Activated CD8-positive, alpha-beta T cell treated with anti-CD3 and anti-CD28 coated beads for 36 hours (primary cell): ENCODE data around the gene PTPN14. TPM values are rescaled to one million over a fixed set of nuclear protein-coding genes. Genes with fewer than 3 reads are reported as not detected.
A peak's percentile ranks its signal among the peaks of the same experiment; 100 is the strongest.

Experiments
- ATAC-seq: fragments of 200-7000 bp; cut with Tn5 transposase; one replicate; pipeline ENCODE4 v1.10.0; 2021; ENCODE audit warnings: mild to moderate bottlenecking, moderate library complexity
- CTCF ChIA-PET: fragments of 350-600 bp; sonication (Branson Sonifier 250); formaldehyde crosslinking; loops from one replicate; lab custom pipeline; 2021; ENCODE audit warnings: antibody characterized with exemption; lab: Charles Lee
- POLR2A ChIA-PET: fragments of 350-600 bp; sonication (Branson Sonifier 250); formaldehyde crosslinking; loops from one replicate; lab custom pipeline; 2021; ENCODE audit warnings: antibody characterized with exemption; lab: Charles Lee
- DNase-seq: peaks from one replicate; pipeline ENCODE4 v3.0.0-alpha.2; 2020
- H3K27ac Mint-ChIP-seq: one replicate; pipeline ENCODE4 v1.8.0; 2021; ENCODE audit warnings: mild to moderate bottlenecking, mixed read lengths
- H3K27me3 Mint-ChIP-seq: one replicate; pipeline ENCODE4 v1.8.0; 2021; ENCODE audit warnings: mixed read lengths
- H3K36me3 Mint-ChIP-seq: one replicate; pipeline ENCODE4 v1.8.0; 2021; ENCODE audit warnings: low read depth, mixed read lengths
- H3K4me1 Mint-ChIP-seq: one replicate; pipeline ENCODE4 v1.8.0; 2021; ENCODE audit warnings: low read depth, mixed read lengths
- H3K4me3 Mint-ChIP-seq: one replicate; pipeline ENCODE4 v1.8.0; 2021; ENCODE audit warnings: mild to moderate bottlenecking, moderate library complexity, mixed read lengths
- H3K9me3 Mint-ChIP-seq: one replicate; pipeline ENCODE4 v1.8.0; 2021; ENCODE audit warnings: mixed read lengths
- intact Hi-C: fragments of 100-400 bp; cut with micrococcal nuclease; formaldehyde crosslinking; loops from one replicate; pipeline ENCODE4 v1.10.0; 2022
- total RNA-seq, 2 experiments: library from RNA; stranded (reverse); gene quantifications; one replicate each; pipeline ENCODE4 v1.2.3, GENCODE V29; 2021
- TF ChIP-seq, protein P1 (sequence below): fragments of 200-600 bp; IDR thresholded peaks from one replicate; pipeline ENCODE4 v1.8.0; 2022; ENCODE audit warnings: antibody characterized with exemption, mild to moderate bottlenecking

The PTPN14 gene
- total RNA-seq, 2 experiments from 2014 or later, result 0.27 to 0.34 TPM

DNA sequence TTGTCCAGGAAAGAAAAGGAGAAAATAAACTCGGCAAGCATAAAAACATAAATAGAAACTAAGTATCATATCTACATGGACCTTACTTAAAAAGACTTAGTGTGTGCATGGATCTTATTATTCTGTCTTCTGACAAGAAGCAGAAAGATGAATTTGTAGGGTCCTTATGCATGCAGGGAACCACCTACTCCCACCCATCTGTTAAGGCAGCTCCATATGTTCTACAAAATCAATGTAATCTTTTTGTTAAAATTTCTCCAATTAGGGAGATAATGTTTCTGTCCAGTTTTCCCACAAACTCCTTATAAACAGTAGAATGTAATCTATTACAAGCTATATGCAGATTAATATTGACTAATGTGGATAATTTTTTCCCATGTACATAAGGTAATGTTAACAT is 13.9 kb upstream of the PTPN14 start:
- ChIA-PET CTCF (no interaction called here), POLR2A (no interaction called here)
- ATAC-seq, result no peak
- Mint-ChIP-seq H3K27ac (no peak overlapping the region), H3K4me3 (no peak overlapping the region), H3K4me1 (no peaks in the 10 kb centered on the region), H3K9me3 (no peaks in the 10 kb centered on the region), H3K27me3 (peaks cover 12% of the 10 kb centered on the region), H3K36me3 (no peaks in the 10 kb centered on the region)
- DNase-seq, result no peak
- TF ChIP-seq, protein P1, sequence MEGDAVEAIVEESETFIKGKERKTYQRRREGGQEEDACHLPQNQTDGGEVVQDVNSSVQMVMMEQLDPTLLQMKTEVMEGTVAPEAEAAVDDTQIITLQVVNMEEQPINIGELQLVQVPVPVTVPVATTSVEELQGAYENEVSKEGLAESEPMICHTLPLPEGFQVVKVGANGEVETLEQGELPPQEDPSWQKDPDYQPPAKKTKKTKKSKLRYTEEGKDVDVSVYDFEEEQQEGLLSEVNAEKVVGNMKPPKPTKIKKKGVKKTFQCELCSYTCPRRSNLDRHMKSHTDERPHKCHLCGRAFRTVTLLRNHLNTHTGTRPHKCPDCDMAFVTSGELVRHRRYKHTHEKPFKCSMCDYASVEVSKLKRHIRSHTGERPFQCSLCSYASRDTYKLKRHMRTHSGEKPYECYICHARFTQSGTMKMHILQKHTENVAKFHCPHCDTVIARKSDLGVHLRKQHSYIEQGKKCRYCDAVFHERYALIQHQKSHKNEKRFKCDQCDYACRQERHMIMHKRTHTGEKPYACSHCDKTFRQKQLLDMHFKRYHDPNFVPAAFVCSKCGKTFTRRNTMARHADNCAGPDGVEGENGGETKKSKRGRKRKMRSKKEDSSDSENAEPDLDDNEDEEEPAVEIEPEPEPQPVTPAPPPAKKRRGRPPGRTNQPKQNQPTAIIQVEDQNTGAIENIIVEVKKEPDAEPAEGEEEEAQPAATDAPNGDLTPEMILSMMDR, result no peak
- intact Hi-C loops, result no loop called here

DNA sequence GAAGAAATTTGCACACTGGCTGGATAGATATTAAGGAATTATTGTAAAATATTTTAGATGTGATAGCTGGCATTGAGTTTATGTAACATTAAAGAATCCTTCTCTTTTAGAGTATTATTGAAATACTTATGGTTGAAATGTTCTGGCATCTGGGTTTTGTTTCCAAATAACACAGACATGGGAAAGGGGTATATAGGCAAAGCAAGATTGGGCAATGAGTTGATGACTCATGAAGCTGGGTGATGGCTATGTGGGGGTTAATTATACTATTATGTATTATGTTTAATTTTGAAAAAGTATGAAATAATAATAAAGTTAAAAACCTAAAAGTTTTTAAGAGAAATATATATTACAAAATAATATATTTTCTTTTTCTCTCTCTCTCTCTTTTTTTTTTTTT is 12.5 kb upstream of the PTPN14 start:
- intact Hi-C loops, result no loop called here
- ATAC-seq, result no peak
- POLR2A ChIA-PET, result no interaction called here

DNA sequence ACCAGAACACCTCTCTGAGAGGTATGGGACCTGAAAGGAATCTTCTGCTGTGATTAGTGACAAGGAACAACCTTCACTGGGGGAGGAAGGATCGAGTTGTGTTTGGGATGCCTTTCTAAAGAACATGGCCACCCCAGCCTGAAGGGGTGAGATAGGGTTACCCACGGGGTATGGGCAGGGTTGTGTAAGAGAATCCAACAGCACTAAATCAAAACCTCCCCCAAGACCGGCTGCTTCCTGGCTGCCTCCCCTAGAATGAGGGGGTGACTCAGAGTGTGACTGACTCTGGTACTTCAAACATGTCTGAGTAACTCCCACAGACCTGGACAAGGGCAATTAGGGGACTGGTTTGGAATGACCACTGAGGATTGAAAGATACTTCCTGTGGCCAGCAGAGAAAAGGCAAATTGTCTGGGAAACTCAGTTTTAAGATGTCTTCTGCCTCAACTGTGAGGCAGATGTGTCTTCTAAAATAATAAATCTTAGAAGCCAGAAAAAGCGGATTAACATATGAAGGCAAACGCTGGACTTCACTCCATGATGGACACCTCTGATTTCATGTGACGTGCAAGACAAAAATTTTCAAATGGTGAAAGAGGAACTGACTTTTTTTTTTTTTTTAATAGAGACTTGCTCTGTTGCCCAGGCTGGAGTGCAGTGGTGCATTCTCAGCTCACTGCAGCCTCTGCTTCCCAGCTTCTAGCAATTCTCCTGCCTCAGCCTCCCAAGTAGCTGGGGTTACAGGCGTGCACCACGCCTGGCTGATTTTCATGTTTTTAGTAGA is 6.7 kb upstream of the PTPN14 start:
- intact Hi-C loops, result no loop called here
- no peak overlapping the region for H3K27ac Mint-ChIP-seq
- H3K27me3 Mint-ChIP-seq, result peaks cover 31% of the 10 kb centered on the region
- H3K4me1 Mint-ChIP-seq, result no peaks in the 10 kb centered on the region
- TF ChIP-seq, protein P1, result no peak
- no peak for DNase-seq
- H3K4me3 Mint-ChIP-seq, result no peak overlapping the region
- no peaks in the 10 kb centered on the region for H3K36me3 Mint-ChIP-seq
- ChIA-PET CTCF (no interaction called here), POLR2A (no interaction called here)
- no peaks in the 10 kb centered on the region for H3K9me3 Mint-ChIP-seq
- ATAC-seq, result no peak

More for the DNA sequence above, 12.5 kb upstream of the PTPN14 start:
- DNase-seq, result no peak
- Mint-ChIP-seq H3K36me3 (no peaks in the 10 kb centered on the region), H3K4me3 (no peak overlapping the region), H3K27ac (no peak overlapping the region), H3K9me3 (no peaks in the 10 kb centered on the region), H3K4me1 (no peaks in the 10 kb centered on the region), H3K27me3 (peaks cover 16% of the 10 kb centered on the region)
- CTCF ChIA-PET, result no interaction called here
- TF ChIP-seq, protein P1, result no peak

DNA sequence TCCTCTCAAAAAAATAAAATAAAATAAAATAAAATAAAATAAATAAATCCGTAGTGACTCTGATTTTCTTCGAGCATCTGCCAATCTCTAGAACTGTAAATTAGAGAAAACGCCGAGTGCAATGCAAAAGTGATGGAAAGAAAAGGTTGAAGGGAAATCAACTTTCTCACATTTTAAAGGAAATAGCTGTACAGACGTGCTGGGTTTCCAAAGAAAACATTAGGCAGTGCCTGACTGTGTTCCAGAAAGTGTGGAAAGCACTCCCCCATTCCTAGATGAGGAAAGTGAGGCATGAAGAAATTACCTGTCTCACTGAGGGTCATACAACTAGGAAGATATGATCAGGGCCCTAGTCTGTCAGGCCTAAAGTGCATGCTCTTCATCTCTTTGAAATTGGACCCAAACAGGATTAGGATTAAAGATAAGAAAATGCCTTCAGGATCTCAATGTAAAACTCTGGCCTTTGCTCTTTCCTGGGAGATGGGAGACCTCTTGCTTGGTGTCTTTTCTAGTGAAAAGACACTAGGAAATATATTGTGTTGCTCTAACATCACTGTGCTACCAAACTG is 1.8 kb upstream of the PTPN14 start:
- Mint-ChIP-seq H3K27ac (no peak overlapping the region), H3K36me3 (no peaks in the 10 kb centered on the region), H3K4me1 (peaks cover 5% of the 10 kb centered on the region), H3K27me3 (peaks cover 51% of the 10 kb centered on the region), H3K4me3 (no peak overlapping the region), H3K9me3 (no peaks in the 10 kb centered on the region)
- TF ChIP-seq, protein P1, result no peak
- ChIA-PET CTCF (no interaction called here), POLR2A (no interaction called here)
- ATAC-seq, result no peak
- intact Hi-C loops, result no loop called here
- DNase-seq, result no peak

DNA sequence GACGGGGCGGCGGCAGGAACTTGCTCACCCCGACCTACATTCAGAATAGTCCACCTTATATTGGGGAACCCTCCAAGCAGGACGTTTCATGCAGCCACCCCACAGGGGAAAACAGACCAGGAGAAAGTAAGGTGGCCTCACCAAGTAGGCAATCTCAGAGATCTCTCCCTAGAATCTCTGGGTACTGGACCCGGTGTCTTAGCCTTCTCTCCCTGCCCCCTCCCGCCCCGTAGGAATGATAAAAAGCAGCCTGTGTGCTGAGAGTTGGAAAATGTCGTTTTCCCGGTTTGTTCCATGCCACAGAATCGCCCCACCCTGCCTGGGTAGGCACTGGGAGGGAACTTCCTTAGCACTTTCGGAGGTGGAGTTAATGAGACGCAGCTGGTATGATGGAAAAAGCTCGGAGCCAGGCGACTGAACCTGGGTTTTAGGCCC is 789 bp upstream of the PTPN14 start:
- DNase-seq (no peak), ATAC-seq (no peak)
- Mint-ChIP-seq H3K9me3 (no peaks in the 10 kb centered on the region), H3K27me3 (peaks cover 53% of the 10 kb centered on the region), H3K4me3 (peak overlapping the region; percentile 53), H3K36me3 (no peaks in the 10 kb centered on the region), H3K4me1 (peaks cover 5% of the 10 kb centered on the region), H3K27ac (no peak overlapping the region)
- ChIA-PET CTCF (no interaction called here), POLR2A (no interaction called here)
- TF ChIP-seq, protein P1, result no peak
- intact Hi-C loops, result no loop called here
